Skin of body (tissue), 2 donors: Measurements from ENCODE around the gene SLC16A4. TPM values are rescaled to one million over a fixed set of nuclear protein-coding genes. Genes with fewer than 3 reads are reported as not detected.
A peak's percentile ranks its signal among the peaks of the same experiment; 100 is the strongest.

Experiments
- DNase-seq: peaks from one replicate; lab custom pipeline; 2025; lab: John Stamatoyannopoulos, UW
- total RNA-seq: library from RNA; depleted of rRNA; stranded (reverse); fragments of >200 nt; gene quantifications from one replicate; pipeline ENCODE4 v1.2.3, GENCODE V29; 2014

The SLC16A4 gene
- total RNA-seq, 1 donor from 2014 or later: 3.1 TPM

GRCh38 chr1:110361856-110362255 lies 29.0 kb downstream of the SLC16A4 start:
- no peak for DNase-seq

- DNase-seq: no peak
Observed at GRCh38 chr1:110360431-110360830, 30.4 kb downstream of the SLC16A4 start.

- no peak for DNase-seq
Observed at GRCh38 chr1:110356379-110356778, 34.4 kb downstream of the SLC16A4 start.

- no peak for DNase-seq
Observed at GRCh38 chr1:110355321-110355720, 35.5 kb downstream of the SLC16A4 start.

GRCh38 chr1:110350360-110350759 lies 40.5 kb downstream of the SLC16A4 start:
- DNase-seq: no peak

- no peak for DNase-seq
Observed at GRCh38 chr1:110348771-110349170, 42.1 kb downstream of the SLC16A4 start.

- DNase-seq: no peak
Observed at GRCh38 chr1:110348050-110348449, 42.8 kb downstream of the SLC16A4 start.

GRCh38 chr1:110347182-110347893 lies 43.5 kb downstream of the SLC16A4 start:
- no peak for DNase-seq

GRCh38 chr1:110346690-110347089 lies 44.1 kb downstream of the SLC16A4 start:
- no peak for DNase-seq

GRCh38 chr1:110345480-110345879 lies 45.3 kb downstream of the SLC16A4 start:
- no peak for DNase-seq

- no peak for DNase-seq
Observed at GRCh38 chr1:110344152-110344551, 46.7 kb downstream of the SLC16A4 start.

GRCh38 chr1:110343249-110343648 lies 47.6 kb downstream of the SLC16A4 start:
- no peak for DNase-seq

GRCh38 chr1:110341872-110342331 lies 48.9 kb downstream of the SLC16A4 start:
- no peak for DNase-seq

GRCh38 chr1:110341146-110341871 lies 49.5 kb downstream of the SLC16A4 start:
- DNase-seq: no peak

- DNase-seq: no peak
Observed at GRCh38 chr1:110340207-110340468, 50.7 kb downstream of the SLC16A4 start.

GRCh38 chr1:110339407-110340206 lies 51.2 kb downstream of the SLC16A4 start:
- peak; percentile 38 for DNase-seq

GRCh38 chr1:110338886-110339406 lies 51.9 kb downstream of the SLC16A4 start, which contains the start of gene RBM15:
Gene RBM15 (plus strand): TSS chr1:110339377. CDS start chr1:110339406, 29 bp downstream.
- peak; percentile 100 for DNase-seq

- peak; percentile 91 for DNase-seq
Observed at GRCh38 chr1:110338309-110338885, 52.4 kb downstream of the SLC16A4 start.

GRCh38 chr1:110337704-110338308 lies 53.0 kb downstream of the SLC16A4 start:
- no peak for DNase-seq

- no peak for DNase-seq
Observed at GRCh38 chr1:110336300-110337039, 54.4 kb downstream of the SLC16A4 start.
